H9 (cell line): ENCODE results near the gene OS9. TPM values are rescaled to one million over a fixed set of nuclear protein-coding genes. Genes with fewer than 3 reads are reported as not detected.

Experiments used
- DNase-seq: peaks from one replicate; pipeline ENCODE4 v3.0.0-alpha.2; 2017
- H2AFZ ChIP-seq: one replicate; pipeline ENCODE4 v1.6.1; 2013; ENCODE audit warnings: mild to moderate bottlenecking, low read length, control low read depth, moderate library complexity
- H2AK5ac ChIP-seq: 2 replicates; pipeline ENCODE4 v1.6.1; 2013; ENCODE audit warnings: low read length, control low read depth, mixed read lengths; ENCODE audit not compliant: insufficient read length
- H2BK120ac ChIP-seq: one replicate; pipeline ENCODE4 v1.6.1; 2013; ENCODE audit warnings: low read depth, mild to moderate bottlenecking, low read length, control low read depth, inconsistent platforms; ENCODE audit not compliant: poor library complexity, severe bottlenecking
- H2BK12ac ChIP-seq: 2 replicates; pipeline ENCODE4 v1.6.1; 2013; ENCODE audit warnings: low read length, control low read depth, mixed read lengths, low read depth; ENCODE audit not compliant: insufficient read length
- H2BK15ac ChIP-seq: 2 replicates; pipeline ENCODE4 v1.6.1; 2013; ENCODE audit warnings: low read depth, low read length, control low read depth
- H2BK20ac ChIP-seq: one replicate; pipeline ENCODE4 v1.6.1; 2013; ENCODE audit warnings: low read depth, mild to moderate bottlenecking, low read length, control low read depth, inconsistent platforms; ENCODE audit not compliant: poor library complexity, severe bottlenecking
- H2BK5ac ChIP-seq: 2 replicates; pipeline ENCODE4 v1.6.1; 2013; ENCODE audit warnings: low read length, control low read depth, mixed read lengths; ENCODE audit not compliant: insufficient read length
- H3K14ac ChIP-seq: 2 replicates; pipeline ENCODE4 v1.6.1; 2013; ENCODE audit warnings: low read length, control low read depth; ENCODE audit not compliant: insufficient read depth
- H3K18ac ChIP-seq: 2 replicates; pipeline ENCODE4 v1.6.1; 2013; ENCODE audit warnings: low read depth, mild to moderate bottlenecking, mixed read lengths, low read length, control low read depth; ENCODE audit not compliant: insufficient read length
- H3K23ac ChIP-seq: 2 replicates; pipeline ENCODE4 v1.6.1; 2013; ENCODE audit warnings: low read length, control low read depth, mixed read lengths, low read depth; ENCODE audit not compliant: insufficient read length
- H3K23me2 ChIP-seq: 2 replicates; pipeline ENCODE4 v1.6.1; 2013; ENCODE audit warnings: low read depth, mild to moderate bottlenecking, mixed read lengths, low read length, control low read depth; ENCODE audit not compliant: insufficient read length, poor library complexity, severe bottlenecking
- H3K27ac ChIP-seq: 2 replicates; pipeline ENCODE4 v1.5.1; 2013; ENCODE audit warnings: low read length, control low read depth, mixed read lengths, low read depth; ENCODE audit not compliant: insufficient read length
- H3K27me3 ChIP-seq: 2 replicates; pipeline ENCODE4 v1.6.1; 2013; ENCODE audit warnings: low read length, control low read depth, inconsistent platforms; ENCODE audit not compliant: insufficient read depth
- H3K4ac ChIP-seq: 2 replicates; pipeline ENCODE4 v1.6.1; 2013; ENCODE audit warnings: low read depth, mild to moderate bottlenecking, control low read depth, inconsistent platforms, low read length, moderate library complexity
- H3K4me1 ChIP-seq: 2 replicates; pipeline ENCODE4 v1.6.1; 2013; ENCODE audit warnings: low read length, control low read depth, inconsistent platforms; ENCODE audit not compliant: insufficient read depth
- H3K4me2 ChIP-seq: 2 replicates; pipeline ENCODE4 v1.6.1; 2013; ENCODE audit warnings: low read length, control low read depth, mixed read lengths; ENCODE audit not compliant: insufficient read length, insufficient read depth
- H3K56ac ChIP-seq: 2 replicates; pipeline ENCODE4 v1.6.1; 2013; ENCODE audit warnings: low read depth, mild to moderate bottlenecking, mixed read lengths, low read length, control low read depth; ENCODE audit not compliant: insufficient read length
- H3K79me1 ChIP-seq: 2 replicates; pipeline ENCODE4 v1.6.1; 2013; ENCODE audit warnings: low read depth, mild to moderate bottlenecking, moderate library complexity, low read length, control low read depth, inconsistent platforms; ENCODE audit not compliant: insufficient read depth, poor library complexity, severe bottlenecking
- H3K79me2 ChIP-seq: 2 replicates; pipeline ENCODE4 v1.6.1; 2013; ENCODE audit warnings: low read length, control low read depth, inconsistent platforms; ENCODE audit not compliant: insufficient read depth
- H3K9ac ChIP-seq: 2 replicates; pipeline ENCODE4 v1.6.1; 2013; ENCODE audit warnings: low read length, control low read depth, mixed read lengths; ENCODE audit not compliant: insufficient read length; ENCODE audit errors: extremely low read depth
- H3K9me3 ChIP-seq: one replicate; pipeline ENCODE4 v1.6.1; 2013; ENCODE audit warnings: low read depth, low read length, inconsistent platforms; ENCODE audit not compliant: control insufficient read depth
- H3T11ph ChIP-seq: one replicate; pipeline ENCODE4 v1.6.1; 2013; ENCODE audit warnings: mild to moderate bottlenecking, low read length, control low read depth, inconsistent platforms
- H4K20me1 ChIP-seq: one replicate; pipeline ENCODE4 v1.6.1; 2013; ENCODE audit not compliant: control insufficient read depth, insufficient read length, insufficient read depth
- H4K5ac ChIP-seq: 2 replicates; pipeline ENCODE4 v1.6.1; 2013; ENCODE audit warnings: low read depth, mild to moderate bottlenecking, mixed read lengths, low read length, control low read depth; ENCODE audit not compliant: insufficient read length
- H4K8ac ChIP-seq: replicated peaks from 2 replicates; pipeline ENCODE4 v1.6.1; 2013; ENCODE audit warnings: low read length, control low read depth, mixed read lengths, low read depth; ENCODE audit not compliant: insufficient read length
- H4K91ac ChIP-seq: 2 replicates; pipeline ENCODE4 v1.6.1; 2013; ENCODE audit warnings: low read depth, mild to moderate bottlenecking, moderate library complexity, mixed read lengths, low read length, control low read depth; ENCODE audit not compliant: insufficient read length
- H3K27ac Mint-ChIP-seq, 3 experiments: 2 replicates in 2 of 3; 3 replicates in 1 of 3; pipeline ENCODE4 v1.8.0; 2020 to 2021; ENCODE audit warnings: mixed read lengths in 3 of 3, mild to moderate bottlenecking in 1 of 3, moderate library complexity in 1 of 3
- H3K27me3 Mint-ChIP-seq: 2 replicates; pipeline ENCODE4 v1.8.0; 2021; ENCODE audit warnings: low read depth, mild to moderate bottlenecking, moderate library complexity, mixed read lengths
- H3K36me3 Mint-ChIP-seq, 3 experiments: 2 replicates in 2 of 3; 3 replicates in 1 of 3; pipeline ENCODE4 v1.8.0; 2020 to 2021; ENCODE audit warnings: low read depth in 3 of 3, mixed read lengths in 3 of 3; ENCODE audit not compliant: insufficient read depth in 1 of 3
- H3K4me1 Mint-ChIP-seq, 2 experiments: 2 replicates each; pipeline ENCODE4 v1.8.0; 2020; ENCODE audit warnings: mixed read lengths in 2 of 2
- H3K4me3 Mint-ChIP-seq, 2 experiments: 2 replicates in 1 of 2; 3 replicates in 1 of 2; pipeline ENCODE4 v1.8.0; 2020 to 2021; ENCODE audit warnings: mild to moderate bottlenecking in 2 of 2, mixed read lengths in 2 of 2, moderate library complexity in 1 of 2
- H3K9me3 Mint-ChIP-seq, 2 experiments: 2 replicates in 1 of 2; 3 replicates in 1 of 2; pipeline ENCODE4 v1.8.0; 2020; ENCODE audit warnings: mild to moderate bottlenecking in 2 of 2, mixed read lengths in 2 of 2, moderate library complexity in 1 of 2
- CTCF ChIP-seq: fragments of 200-600 bp; sonication (generic); conservative IDR thresholded peaks from 3 replicates; pipeline ENCODE4 v1.8.0; 2021; ENCODE audit warnings: antibody characterized with exemption, mild to moderate bottlenecking
- WGBS: extraction: QIAGEN DNeasy Blood & Tissue Kit; methylation state at CpG from one replicate; pipeline ENCODE4 v1.1.7; 2013; ENCODE audit warnings: missing lambda C conversion rate, low lambda C conversion rate, mixed read lengths; ENCODE audit not compliant: insufficient read length; ENCODE audit errors: extremely low coverage; 5-methylcytosine and 5-hydroxymethylcytosine counted together
- total RNA-seq: library from RNA; stranded (reverse); gene quantifications from 2 replicates; pipeline ENCODE4 v1.2.1, GENCODE V29; 2021

Gene OS9
- total RNA-seq, 1 experiment from 2014 or later, result 112 TPM

DNA sequence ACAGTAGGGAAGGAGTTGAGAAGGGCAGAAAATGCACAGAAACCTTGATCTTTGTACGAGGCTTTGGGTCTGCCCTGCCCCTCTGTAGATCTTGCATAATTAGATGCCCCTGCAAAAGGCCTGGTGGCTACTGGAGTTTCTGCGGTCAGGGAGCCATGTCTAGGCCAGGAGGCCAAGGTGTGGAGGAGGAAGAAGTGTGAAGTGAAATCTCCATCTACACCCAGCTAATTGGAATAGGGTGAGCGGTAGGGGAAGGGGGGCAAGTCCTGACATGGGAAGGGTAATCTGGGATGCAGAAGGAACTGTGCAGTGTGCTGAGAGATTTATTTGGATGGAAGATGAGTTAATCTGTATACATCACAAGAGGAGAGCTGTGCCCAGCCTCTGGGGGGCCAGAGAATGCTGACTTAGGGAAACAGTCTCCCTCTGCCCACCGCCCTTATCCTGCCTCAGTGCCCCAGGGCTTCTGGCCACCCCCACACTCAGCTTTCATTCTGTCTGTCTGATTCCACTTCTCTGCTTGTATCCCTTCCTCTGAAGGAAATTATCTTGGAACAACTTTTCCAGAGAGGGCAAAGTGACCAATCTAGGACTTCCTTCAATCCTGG, 67.6 kb downstream of the OS9 start:
- Histone ChIP-seq H3K27ac (no peak overlapping the region), H3K9me3 (no peaks in the 10 kb centered on the region), H3K79me1 (no peaks in the 10 kb centered on the region), H2BK12ac (no peak overlapping the region), H2BK20ac (no peak overlapping the region), H3K9ac (no peak overlapping the region), H3T11ph (no peak overlapping the region), H2AFZ (no peak overlapping the region), H3K56ac (no peak overlapping the region), H3K23me2 (peaks cover 20% of the 10 kb centered on the region), H2BK5ac (no peak overlapping the region), H2BK15ac (no peak overlapping the region), H4K5ac (no peak overlapping the region), H4K8ac (no peak overlapping the region), H3K18ac (no peak overlapping the region), H4K91ac (no peak overlapping the region), H3K4me2 (no peak overlapping the region), H3K27me3 (peaks cover 31% of the 10 kb centered on the region; the same call in 1 of the 2 replicates), H4K20me1 (no peaks in the 10 kb centered on the region), H3K23ac (no peak overlapping the region), H3K14ac (no peak overlapping the region), H3K79me2 (no peaks in the 10 kb centered on the region), H3K4ac (no peak overlapping the region), H3K4me1 (no peaks in the 10 kb centered on the region), H2AK5ac (no peak overlapping the region), H2BK120ac (no peak overlapping the region)
- Mint-ChIP-seq H3K9me3 (no peaks in the 10 kb centered on the region), H3K4me3 (no peak overlapping the region), H3K27ac (no peak overlapping the region), H3K4me1 (peaks cover 22 to 33% of the 10 kb centered on the region in 2 experiments), H3K36me3 (peaks cover 0 to 19% (median 6%) of the 10 kb centered on the region in 3 experiments; a peak in 3 of 7 replicates), H3K27me3 (peaks cover 60% of the 10 kb centered on the region)
- no CpG with 5 or more reads among the region's 4 CpGs for WGBS
- DNase-seq, result no peak
- TF ChIP-seq CTCF, result no peak
